IPS DF 19.7 (cell line): Measurements from ENCODE around the gene BSX.

ENCODE experiments used
- DNase-seq: peaks from one replicate; pipeline ENCODE4 v3.0.0-alpha.2; 2013; ENCODE audit warnings: low read depth, low spot score

Gene BSX

DNA sequence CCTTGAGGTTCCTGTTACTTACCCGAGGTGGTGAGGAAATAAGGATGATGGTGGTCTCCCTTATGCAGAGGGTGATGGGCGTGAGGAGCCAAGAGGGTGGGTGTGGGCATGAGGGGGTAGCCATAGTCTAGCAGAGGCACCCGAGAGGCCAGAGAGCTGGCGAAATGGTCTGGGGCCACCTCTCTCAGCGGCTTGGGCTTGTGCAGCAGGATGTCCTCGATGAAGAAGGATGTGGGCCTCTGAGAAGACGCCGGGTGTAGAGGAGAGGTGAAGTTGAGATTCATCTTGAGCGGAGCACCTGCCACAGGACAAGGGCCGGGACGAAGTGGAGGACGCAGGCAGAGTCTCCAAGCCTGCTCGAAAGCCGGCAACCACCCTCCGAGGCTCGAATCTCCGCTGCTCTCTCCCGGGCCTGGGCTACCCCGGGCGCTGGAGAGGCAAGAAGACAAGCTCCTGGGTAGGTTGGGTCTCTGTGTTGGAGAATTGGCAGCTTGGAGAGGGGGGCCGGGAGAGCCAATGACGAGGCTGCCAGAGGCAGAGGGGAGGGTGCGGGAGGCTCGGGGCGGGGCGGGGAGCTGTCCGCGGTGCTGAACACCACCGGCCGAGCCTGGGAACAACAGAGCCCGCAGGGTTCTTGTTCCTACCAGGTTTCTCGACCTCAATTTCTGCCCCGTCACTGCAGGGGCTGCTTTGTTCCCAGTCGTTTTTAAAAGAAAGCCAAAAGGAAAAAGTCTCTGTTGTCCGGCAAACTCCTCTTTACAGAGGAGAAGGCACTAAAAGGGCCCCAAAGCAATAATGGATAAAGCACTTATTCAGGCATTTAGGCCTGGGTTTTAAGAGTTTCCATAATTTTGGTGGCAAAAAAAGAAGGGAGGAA is at the start of gene BSX:
Gene BSX (minus strand): TSS at position 447 of the 877 bp plus-strand sequence. CDS start 163 bp downstream, at position 284.
- DNase-seq = no peak

DNA sequence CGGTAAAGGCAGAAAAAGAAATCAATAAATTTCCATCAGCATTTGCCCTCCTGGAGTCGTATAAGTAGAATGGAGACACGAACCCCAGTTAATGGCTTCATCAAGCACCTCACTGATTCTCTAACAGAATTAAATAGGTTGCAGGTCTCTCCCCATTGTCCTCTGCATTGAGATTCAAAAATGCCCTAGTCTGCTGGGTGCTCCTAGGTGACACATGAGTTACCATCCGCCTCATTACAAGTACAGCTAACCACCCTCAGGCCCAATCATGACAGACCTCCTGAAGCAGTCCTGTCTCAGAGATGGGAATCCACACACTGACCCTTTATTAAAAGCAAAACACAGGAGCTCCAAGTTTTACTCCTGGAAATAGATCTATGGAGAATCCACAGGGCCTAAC is 48.9 kb upstream of the BSX start:
- DNase-seq = no peak

DNA sequence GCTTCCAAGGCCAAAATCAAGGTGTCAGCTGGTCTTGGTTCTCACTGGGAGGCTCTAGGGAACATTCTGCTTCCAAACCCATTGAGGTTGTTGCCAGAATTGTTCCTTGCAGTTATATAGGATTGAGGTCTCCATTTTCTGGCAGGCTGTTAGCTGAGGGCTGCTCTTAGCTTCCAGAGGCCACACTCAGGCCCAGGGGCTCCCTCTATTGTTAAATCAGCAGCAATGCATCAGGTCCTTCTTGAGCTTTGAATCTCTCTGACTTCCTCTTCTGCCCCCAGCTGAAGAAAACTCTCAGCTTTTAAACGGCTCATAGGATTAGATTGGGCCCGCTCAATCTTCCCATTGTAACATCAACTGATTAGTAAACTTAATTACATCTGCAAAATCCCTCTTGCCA is 39.3 kb upstream of the BSX start:
- DNase-seq = peak; percentile 42

GRCh38 chr11:123018702-123019101 is 37.1 kb upstream of the BSX start:
- no peak for DNase-seq

DNA sequence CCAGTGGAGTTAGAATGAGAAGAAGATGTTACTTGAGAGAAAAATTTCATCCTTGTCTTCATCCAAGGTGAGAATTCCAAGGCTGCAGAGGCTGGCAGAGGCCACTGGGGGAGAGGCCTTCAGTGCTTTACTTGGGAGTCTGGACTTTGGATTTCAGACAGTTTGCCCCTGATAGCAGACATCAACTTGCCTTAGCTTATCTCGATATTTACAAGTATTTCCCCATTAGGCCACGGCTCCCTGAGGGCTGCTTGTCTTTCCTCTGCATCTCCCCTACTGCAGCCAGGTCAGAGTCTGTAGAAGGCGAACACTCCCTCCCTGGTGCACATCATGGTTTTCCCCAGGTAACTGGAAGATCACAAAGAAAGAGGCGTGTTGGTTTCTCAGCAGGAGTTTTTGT is 29.9 kb upstream of the BSX start:
- DNase-seq = no peak

DNA sequence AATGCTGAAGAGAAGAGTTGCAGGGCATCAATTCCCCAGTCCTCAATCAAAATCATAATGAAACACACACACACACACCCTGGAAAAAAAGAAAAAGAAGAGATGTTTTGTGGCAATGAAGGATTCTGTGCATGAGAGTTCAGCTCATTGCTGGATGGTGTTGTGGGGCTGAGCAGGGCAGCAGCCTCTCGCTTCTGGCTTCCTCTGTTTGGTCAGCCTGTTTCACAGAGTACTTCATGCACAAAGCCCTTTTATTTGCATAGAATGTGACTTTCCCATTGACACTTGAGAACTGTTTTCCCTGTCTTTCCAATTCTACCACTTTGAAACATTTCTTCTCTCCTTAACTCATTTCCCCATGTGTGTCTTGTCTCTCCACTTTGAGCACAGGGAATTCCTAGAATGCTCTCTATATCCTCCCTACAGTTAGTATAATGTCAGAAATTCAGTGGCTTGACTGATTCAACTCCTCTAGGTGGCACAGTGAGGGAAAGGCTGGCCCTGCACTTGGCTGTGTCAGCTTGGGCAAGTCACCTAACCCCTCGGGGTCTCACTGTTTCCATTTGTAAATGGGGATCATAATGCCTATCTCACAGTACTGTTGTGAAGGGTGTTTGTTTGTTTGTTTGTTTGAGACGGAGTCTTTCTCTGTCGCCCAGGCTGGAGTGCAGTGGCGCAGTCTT is 25.4 kb upstream of the BSX start:
- DNase-seq = no peak

GRCh38 chr11:123000721-123001120 is 19.1 kb upstream of the BSX start:
- no peak for DNase-seq

- no peak for DNase-seq
Measured at GRCh38 chr11:122998727-122999366, 17.2 kb upstream of the BSX start.

- DNase-seq = no peak
Measured at GRCh38 chr11:122995526-122995925, 13.9 kb upstream of the BSX start.

GRCh38 chr11:122984186-122985011 is 2.8 kb upstream of the BSX start:
- DNase-seq = no peak

GRCh38 chr11:122983438-122984185 is 2.0 kb upstream of the BSX start:
- DNase-seq = no peak

- DNase-seq = no peak
Measured at GRCh38 chr11:122979815-122980595, 1.6 kb downstream of the BSX start.

DNA sequence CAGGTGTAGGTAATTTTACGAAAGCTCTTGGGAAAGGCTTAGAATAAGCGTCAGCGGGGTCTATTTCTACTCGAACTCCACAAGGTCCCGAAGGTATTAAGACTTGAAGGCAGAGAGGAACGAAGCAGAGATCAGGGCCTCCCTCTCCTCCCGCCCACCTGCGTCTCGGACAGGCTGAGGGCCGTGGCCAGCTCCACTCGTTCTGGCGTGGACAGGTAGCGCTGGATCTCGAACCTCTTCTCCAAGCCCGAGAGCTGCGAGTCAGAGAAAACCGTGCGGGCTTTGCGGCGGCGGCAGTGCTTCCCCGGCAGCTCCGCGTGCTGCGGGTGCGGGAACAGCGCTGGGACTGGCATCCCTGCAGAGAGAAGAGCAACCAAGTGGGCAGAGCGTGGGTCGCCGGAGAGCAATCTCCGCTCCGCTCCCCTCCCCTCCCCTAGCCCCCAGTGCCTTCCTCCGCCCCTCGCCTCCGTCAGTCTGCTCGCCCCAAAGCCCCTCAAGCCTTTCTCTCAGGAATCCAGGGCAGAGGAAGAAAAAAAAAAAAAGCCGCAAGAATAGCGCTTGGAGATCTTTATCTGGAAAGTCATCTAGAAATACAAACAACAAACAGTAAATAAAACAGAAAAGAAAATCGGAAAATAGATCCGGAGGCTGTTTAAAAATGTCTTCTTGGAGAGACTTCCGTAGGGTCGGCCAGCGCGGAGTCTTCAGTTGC is 2.4 kb downstream of the BSX start:
- no peak for DNase-seq

DNA sequence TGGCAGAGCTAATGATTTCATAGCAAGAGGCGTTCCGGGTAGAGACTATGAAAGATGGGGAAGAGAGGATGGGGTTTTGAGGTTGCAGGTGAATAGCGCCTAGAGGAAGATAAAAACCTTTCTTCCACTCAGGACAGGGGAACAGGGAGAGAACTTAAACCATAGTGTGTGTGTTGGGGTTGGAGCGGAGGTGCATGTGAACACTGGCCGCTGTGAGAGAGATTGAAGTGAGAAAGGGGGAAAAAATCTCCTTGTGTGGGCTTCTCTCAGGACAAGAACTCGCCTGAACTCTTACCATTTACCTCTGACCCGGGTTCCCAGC is 3.4 kb downstream of the BSX start:
- DNase-seq = no peak

DNA sequence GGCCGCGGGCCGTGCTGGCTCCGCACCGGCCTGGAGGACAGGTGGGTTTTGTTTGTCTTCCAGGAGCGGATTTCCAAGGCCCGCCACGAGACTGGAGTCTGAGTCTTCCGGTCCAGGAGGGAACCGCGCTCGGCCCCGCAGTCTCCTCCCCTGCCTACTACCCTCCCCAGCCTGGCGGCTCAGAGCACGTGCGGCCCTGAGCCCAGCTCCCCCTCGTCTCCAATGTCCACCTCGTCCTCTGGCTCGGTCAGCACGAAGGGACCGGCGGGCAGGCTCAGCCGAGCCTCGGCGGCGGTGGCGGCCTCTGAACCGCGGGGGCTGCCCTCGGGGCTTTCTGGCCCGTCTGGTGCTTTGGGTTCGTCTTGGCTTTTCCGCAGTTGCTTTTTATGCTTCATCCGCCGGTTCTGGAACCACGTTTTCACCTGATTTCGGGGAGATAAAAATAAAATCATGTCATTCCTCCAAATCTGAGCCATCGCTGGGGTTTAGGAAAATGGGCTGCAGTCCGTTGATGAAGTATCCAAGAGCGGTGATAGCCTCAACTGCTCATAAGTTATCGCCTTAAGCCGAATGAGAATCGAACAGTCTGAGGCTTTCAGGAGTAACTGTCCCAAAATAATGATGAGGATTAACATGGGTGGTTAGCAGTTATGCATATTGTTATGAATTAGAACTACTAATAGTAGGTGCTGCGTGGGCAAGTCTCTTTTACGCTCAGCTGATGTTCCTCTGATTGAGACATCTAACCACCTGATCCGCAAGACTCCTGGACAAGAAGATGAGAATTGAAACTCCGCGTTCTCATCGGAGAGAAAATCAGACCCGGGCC is 4.0 kb downstream of the BSX start:
- DNase-seq = no peak

GRCh38 chr11:122976734-122977469 is 4.7 kb downstream of the BSX start:
- DNase-seq = no peak

DNA sequence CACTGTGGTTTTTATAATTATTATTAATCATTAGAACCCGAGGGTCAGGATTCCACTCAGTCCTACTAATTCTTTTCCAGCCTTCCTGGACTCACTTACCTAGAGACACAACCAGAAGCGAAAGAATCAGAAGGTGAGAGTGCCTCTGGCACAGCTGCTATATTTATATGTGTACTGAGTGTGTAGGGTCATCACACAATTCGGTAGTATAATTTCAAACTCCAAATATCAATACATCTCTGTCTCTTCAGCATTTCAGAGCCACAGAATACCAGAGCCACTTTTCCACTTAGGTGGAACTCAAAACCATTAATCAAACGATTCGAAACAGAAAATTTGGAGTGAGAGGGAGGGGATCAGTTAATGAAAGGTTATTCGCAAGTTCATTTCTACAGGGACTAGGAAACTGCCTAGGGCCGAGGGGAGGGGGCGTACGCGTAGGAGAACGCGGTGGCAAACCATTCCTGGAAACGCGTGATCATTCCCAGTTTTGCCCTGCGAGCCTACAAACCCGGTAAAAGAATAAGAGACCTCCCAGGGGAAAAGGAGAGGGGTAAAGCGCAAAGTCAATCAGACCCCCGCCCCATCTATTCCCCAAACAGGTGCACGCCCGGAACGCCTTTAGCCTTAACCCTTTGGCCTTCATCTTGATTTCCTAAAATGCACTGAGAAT is 5.4 kb downstream of the BSX start:
- DNase-seq = no peak

- no peak for DNase-seq
Measured at GRCh38 chr11:122963961-122964360, 17.7 kb downstream of the BSX start.
